ENCODE measurements around the gene PPP1R3F. TPM values are rescaled to one million over a fixed set of nuclear protein-coding genes. Genes with fewer than 3 reads are reported as not detected.
"Not testable (repeated sequence)": the region's sequence is repeated elsewhere in the genome, so short reads cannot be mapped to it uniquely, and the experiment has no call there.

The PPP1R3F gene
- polyA plus RNA-seq, 3 donors, result 0.47 to 1.6 (median 1.6) TPM

DNA sequence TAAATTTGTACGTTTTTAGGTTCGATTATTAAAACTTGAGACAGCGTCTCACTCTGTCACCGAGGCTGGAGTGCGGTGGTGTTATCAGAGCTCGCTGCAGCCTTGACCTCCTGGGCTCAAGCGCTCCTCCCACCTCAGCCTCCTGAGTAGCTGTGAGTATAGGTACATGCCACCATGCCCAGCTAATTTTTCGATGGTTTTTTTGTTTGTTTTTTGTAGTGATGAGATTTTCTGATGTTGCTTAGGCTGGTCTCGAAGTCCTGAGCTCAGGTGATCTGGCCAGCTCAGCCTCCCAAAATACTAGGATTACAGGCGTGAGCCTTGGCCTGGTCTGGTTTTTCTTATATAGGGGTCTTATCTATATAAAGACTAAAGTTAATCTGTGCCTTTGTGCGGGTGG lies 60.8 kb downstream of the PPP1R3F start:
- DNase-seq; H3K36me3 Mint-ChIP-seq; H2AFZ ChIP-seq (ENCODE audit: insufficient read depth, low read depth, low read length, poor library complexity, severe bottlenecking); H3K4me2 ChIP-seq (replicated peaks; ENCODE audit: extremely low read depth, low read length, poor library complexity, severe bottlenecking); H3K79me2 ChIP-seq (ENCODE audit: insufficient read depth, low read length); H3K4me1 ChIP-seq (ENCODE audit: control insufficient read depth in 1 of 2, insufficient read depth in 2 of 2, low read length in 2 of 2); H3K4me3 Mint-ChIP-seq; intact Hi-C loops (cut with micrococcal nuclease); H3K27ac Mint-ChIP-seq; H3K36me3 ChIP-seq (replicated peaks in 1 of 2; ENCODE audit: control insufficient read depth in 1 of 2, insufficient read depth in 2 of 2, low read length in 2 of 2); H3K4me3 ChIP-seq (replicated peaks in 1 of 3; ENCODE audit: low read depth in 2 of 3, low read length in 3 of 3); H3K4me1 Mint-ChIP-seq; H3K27ac ChIP-seq (ENCODE audit: low read depth in 1 of 2, low read length in 2 of 2); H3K9me3 ChIP-seq (replicated peaks in 1 of 2; ENCODE audit: control insufficient read depth in 1 of 2, insufficient read depth in 1 of 2, low read length in 2 of 2); H3K27me3 ChIP-seq (ENCODE audit: control insufficient read depth in 2 of 2, insufficient read depth in 2 of 2, low read length in 2 of 2); H3K9me3 Mint-ChIP-seq; H4K20me1 ChIP-seq (ENCODE audit: insufficient read depth, low read length); H3K27me3 Mint-ChIP-seq (ENCODE audit: low read depth in 3 of 3); H3K9ac ChIP-seq (ENCODE audit: insufficient read depth, low read length, poor library complexity, severe bottlenecking): not testable (repeated sequence)
- no CpG with 5 or more reads among the region's 11 CpGs for WGBS (ENCODE audit: insufficient coverage)

DNA sequence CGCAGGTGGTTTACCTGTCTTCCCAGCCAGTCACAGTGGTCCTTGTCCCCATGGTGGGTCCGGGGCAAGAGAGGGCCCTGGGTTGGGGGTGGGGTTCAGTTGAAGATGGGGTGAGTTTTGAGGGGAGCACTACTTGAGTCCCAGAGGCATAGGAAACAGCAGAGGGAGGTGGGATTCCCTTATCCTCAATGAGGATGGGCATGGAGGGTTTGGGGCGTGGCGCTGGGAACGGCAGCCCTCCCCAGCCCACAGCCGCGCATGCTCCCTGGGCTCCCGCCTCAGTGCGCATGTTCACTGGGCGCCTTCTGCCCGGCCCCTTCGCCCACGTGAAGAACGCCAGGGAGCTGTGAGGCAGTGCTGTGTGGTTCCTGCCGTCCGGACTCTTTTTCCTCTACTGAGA lies 61.7 kb downstream of the PPP1R3F start, which contains the start of gene GAGE13:
TSS of gene GAGE13 (plus strand) at position 301 of the 400 bp plus-strand sequence. CDS start 1,156 bp downstream, outside the sequence.
- H3K27ac ChIP-seq (ENCODE audit: low read depth in 1 of 2, low read length in 2 of 2); H3K27ac Mint-ChIP-seq; H3K4me1 ChIP-seq (ENCODE audit: control insufficient read depth in 1 of 2, insufficient read depth in 2 of 2, low read length in 2 of 2); H3K9me3 ChIP-seq (replicated peaks in 1 of 2; ENCODE audit: control insufficient read depth in 1 of 2, insufficient read depth in 1 of 2, low read length in 2 of 2); DNase-seq; H3K9me3 Mint-ChIP-seq; H3K4me3 ChIP-seq (replicated peaks in 1 of 3; ENCODE audit: low read depth in 2 of 3, low read length in 3 of 3); H4K20me1 ChIP-seq (ENCODE audit: insufficient read depth, low read length); H2AFZ ChIP-seq (ENCODE audit: insufficient read depth, low read depth, low read length, poor library complexity, severe bottlenecking); H3K4me1 Mint-ChIP-seq; H3K4me2 ChIP-seq (replicated peaks; ENCODE audit: extremely low read depth, low read length, poor library complexity, severe bottlenecking); H3K27me3 ChIP-seq (ENCODE audit: control insufficient read depth in 2 of 2, insufficient read depth in 2 of 2, low read length in 2 of 2); H3K79me2 ChIP-seq (ENCODE audit: insufficient read depth, low read length); H3K4me3 Mint-ChIP-seq; H3K27me3 Mint-ChIP-seq (ENCODE audit: low read depth in 3 of 3); H3K9ac ChIP-seq (ENCODE audit: insufficient read depth, low read length, poor library complexity, severe bottlenecking); intact Hi-C loops (cut with micrococcal nuclease); H3K36me3 ChIP-seq (replicated peaks in 1 of 2; ENCODE audit: control insufficient read depth in 1 of 2, insufficient read depth in 2 of 2, low read length in 2 of 2); H3K36me3 Mint-ChIP-seq: not testable (repeated sequence)
- WGBS (ENCODE audit: insufficient coverage), result no CpG with 5 or more reads among the region's 16 CpGs

DNA sequence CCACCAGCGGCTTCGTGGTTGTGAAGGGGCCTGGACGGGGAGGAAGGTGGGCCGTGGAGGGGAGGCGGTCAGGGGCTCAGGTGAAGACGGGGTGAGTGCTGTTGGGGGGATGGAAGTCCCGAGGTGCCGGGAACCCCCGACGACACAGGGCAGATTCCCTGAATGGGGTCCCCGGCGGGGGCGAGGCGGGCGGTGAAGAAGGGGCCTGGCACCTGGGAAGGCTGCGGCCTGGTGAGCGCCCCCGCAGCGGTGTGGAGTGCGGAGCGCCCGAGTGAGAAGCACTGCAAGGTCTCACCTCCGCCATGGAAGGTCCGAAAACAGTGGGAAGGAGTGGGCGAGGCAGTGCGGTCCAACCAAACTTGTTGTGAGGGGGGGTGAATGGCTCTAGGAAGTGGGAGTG lies 62.2 kb downstream of the PPP1R3F start:
- H3K27me3 ChIP-seq (ENCODE audit: control insufficient read depth in 2 of 2, insufficient read depth in 2 of 2, low read length in 2 of 2); H3K27ac ChIP-seq (ENCODE audit: low read depth in 1 of 2, low read length in 2 of 2); H3K4me2 ChIP-seq (replicated peaks; ENCODE audit: extremely low read depth, low read length, poor library complexity, severe bottlenecking); H3K4me3 ChIP-seq (replicated peaks in 1 of 3; ENCODE audit: low read depth in 2 of 3, low read length in 3 of 3); H3K36me3 ChIP-seq (replicated peaks in 1 of 2; ENCODE audit: control insufficient read depth in 1 of 2, insufficient read depth in 2 of 2, low read length in 2 of 2); intact Hi-C loops (cut with micrococcal nuclease); DNase-seq; H2AFZ ChIP-seq (ENCODE audit: insufficient read depth, low read depth, low read length, poor library complexity, severe bottlenecking); H3K27me3 Mint-ChIP-seq (ENCODE audit: low read depth in 3 of 3); H3K4me1 Mint-ChIP-seq; H3K9me3 Mint-ChIP-seq; H3K4me3 Mint-ChIP-seq; H3K9me3 ChIP-seq (replicated peaks in 1 of 2; ENCODE audit: control insufficient read depth in 1 of 2, insufficient read depth in 1 of 2, low read length in 2 of 2); H3K79me2 ChIP-seq (ENCODE audit: insufficient read depth, low read length); H3K4me1 ChIP-seq (ENCODE audit: control insufficient read depth in 1 of 2, insufficient read depth in 2 of 2, low read length in 2 of 2); H3K9ac ChIP-seq (ENCODE audit: insufficient read depth, low read length, poor library complexity, severe bottlenecking); H4K20me1 ChIP-seq (ENCODE audit: insufficient read depth, low read length); H3K27ac Mint-ChIP-seq; H3K36me3 Mint-ChIP-seq: not testable (repeated sequence)
- no CpG with 5 or more reads among the region's 26 CpGs for WGBS (ENCODE audit: insufficient coverage)

Other genes starting within 250 kb of the PPP1R3F start
- 10 to 100 TPM; 12.8 to 41.2 (median 22.0) TPM for gene TFE3, start 226.4 kb upstream of the PPP1R3F start, polyA plus RNA-seq
- gene CCDC120, start 210.8 kb upstream of the PPP1R3F start, polyA plus RNA-seq, result under 1 TPM in 2 of 3 donors, not detected in 1; 0.11 to 0.89 TPM
- 1 to 10 TPM; 4.1 to 7.9 (median 5.5) TPM for gene PRAF2, start 195.8 kb upstream of the PPP1R3F start, polyA plus RNA-seq
- gene WDR45, start 189.9 kb upstream of the PPP1R3F start, polyA plus RNA-seq, result 100 to 1,000 TPM in 1 of 3 donors, 10 to 100 TPM in 2; 83.1 to 207 (median 83.8) TPM
- gene GPKOW, start 146.1 kb upstream of the PPP1R3F start, polyA plus RNA-seq, result 10 to 100 TPM; 14.3 to 23.1 (median 18.1) TPM
- 1 to 10 TPM; 1.1 to 2.0 (median 1.5) TPM for gene MAGIX, start 107.0 kb upstream of the PPP1R3F start, polyA plus RNA-seq
- gene PLP2, start 97.9 kb upstream of the PPP1R3F start, polyA plus RNA-seq, result 100 to 1,000 TPM; 280 to 374 (median 330) TPM
- gene PRICKLE3, start 83.4 kb upstream of the PPP1R3F start, polyA plus RNA-seq, result 10 to 100 TPM in 1 of 3 donors, 1 to 10 TPM in 2; 4.4 to 22.3 (median 5.4) TPM
- gene SYP, start 69.6 kb upstream of the PPP1R3F start, polyA plus RNA-seq, result under 1 TPM; 0.27 to 0.69 (median 0.68) TPM
- gene CACNA1F, start 36.5 kb upstream of the PPP1R3F start, polyA plus RNA-seq, result under 1 TPM in 1 of 3 donors, not detected in 2; 0.73 TPM
- gene CCDC22, start 34.3 kb upstream of the PPP1R3F start, polyA plus RNA-seq, result 10 to 100 TPM; 24.8 to 36.3 (median 36.2) TPM
- under 1 TPM in 1 of 3 donors, not detected in 2; 0.10 TPM for gene FOXP3, start 5.1 kb upstream of the PPP1R3F start, polyA plus RNA-seq
- gene GAGE10, start 33.9 kb downstream of the PPP1R3F start, polyA plus RNA-seq, result not detected
- gene GAGE12J, start 52.2 kb downstream of the PPP1R3F start, polyA plus RNA-seq, result not detected
- gene GAGE13, start 61.8 kb downstream of the PPP1R3F start, polyA plus RNA-seq, result not detected

All from CD14-positive monocyte (primary cell).